Type B pancreatic cell (in vitro differentiated cells): ENCODE results near the gene SMARCAL1. TPM values are rescaled to one million over a fixed set of nuclear protein-coding genes. Genes with fewer than 3 reads are reported as not detected.

Source experiments
- DNase-seq: peaks from one replicate; pipeline ENCODE4 v3.0.0; 2021; ENCODE audit warnings: mixed read lengths; ENCODE audit not compliant: unreplicated experiment; ENCODE audit errors: extremely low spot score
- H3K27ac Mint-ChIP-seq: 2 replicates; pipeline ENCODE4 v1.8.0; 2021; ENCODE audit warnings: mild to moderate bottlenecking, mixed read lengths
- H3K27me3 Mint-ChIP-seq: 2 replicates; pipeline ENCODE4 v1.8.0; 2021; ENCODE audit warnings: mixed read lengths
- H3K36me3 Mint-ChIP-seq: 2 replicates; pipeline ENCODE4 v1.8.0; 2021; ENCODE audit warnings: mixed read lengths
- H3K4me1 Mint-ChIP-seq: one replicate; pipeline ENCODE4 v1.8.0; 2021; ENCODE audit warnings: mixed read lengths; ENCODE audit not compliant: unreplicated experiment
- H3K4me3 Mint-ChIP-seq: 2 replicates; pipeline ENCODE4 v1.8.0; 2021; ENCODE audit warnings: mild to moderate bottlenecking, mixed read lengths
- H3K9me3 Mint-ChIP-seq: 2 replicates; pipeline ENCODE4 v1.8.0; 2021; ENCODE audit warnings: mixed read lengths
- CTCF ChIP-seq: fragments of 200-600 bp; sonication (generic); conservative IDR thresholded peaks from 2 replicates; pipeline ENCODE4 v1.5.0; 2021; ENCODE audit warnings: antibody characterized with exemption, mild to moderate bottlenecking
- total RNA-seq: library from RNA; stranded (reverse); gene quantifications from 2 replicates; pipeline ENCODE4 v1.2.1, GENCODE V29; 2021; ENCODE audit warnings: low replicate concordance

The SMARCAL1 gene
- total RNA-seq, 1 donor from 2014 or later = 29.0 TPM

GRCh38 chr2:216369821-216370220 lies 42.5 kb upstream of the SMARCAL1 start:
- H3K4me1 Mint-ChIP-seq = no peaks in the 10 kb centered on the region
- H3K36me3 Mint-ChIP-seq = no peaks in the 10 kb centered on the region
- no peak overlapping the region for H3K27ac Mint-ChIP-seq
- H3K27me3 Mint-ChIP-seq = peaks cover 87% of the 10 kb centered on the region
- H3K4me3 Mint-ChIP-seq = no peak overlapping the region
- no peak for DNase-seq
- H3K9me3 Mint-ChIP-seq = no peaks in the 10 kb centered on the region
- no peak for TF ChIP-seq CTCF

GRCh38 chr2:216370961-216371712 lies 41.1 kb upstream of the SMARCAL1 start:
- peak overlapping the region; percentile 73 for H3K4me3 Mint-ChIP-seq
- no peak overlapping the region for H3K27ac Mint-ChIP-seq
- H3K27me3 Mint-ChIP-seq = peaks cover 85% of the 10 kb centered on the region
- H3K4me1 Mint-ChIP-seq = no peaks in the 10 kb centered on the region
- no peak for DNase-seq
- TF ChIP-seq CTCF = no peak
- no peaks in the 10 kb centered on the region for H3K36me3 Mint-ChIP-seq
- H3K9me3 Mint-ChIP-seq = no peaks in the 10 kb centered on the region

GRCh38 chr2:216371721-216372702 lies 40.3 kb upstream of the SMARCAL1 start, which contains the start of gene MARCHF4:
TSS of gene MARCHF4 (minus strand) at chr2:216372483. CDS start at chr2:216370260, 2,223 bp downstream.
- peak within 1 kb of the TSS; percentile 81 for H3K4me3 Mint-ChIP-seq

GRCh38 chr2:216372761-216373291 lies 39.5 kb upstream of the SMARCAL1 start:
- TF ChIP-seq CTCF = no peak
- Mint-ChIP-seq H3K27ac (no peak overlapping the region), H3K36me3 (no peaks in the 10 kb centered on the region), H3K27me3 (peaks cover 76% of the 10 kb centered on the region), H3K9me3 (no peaks in the 10 kb centered on the region), H3K4me1 (no peaks in the 10 kb centered on the region), H3K4me3 (peak overlapping the region; percentile 81)
- DNase-seq = no peak

More at GRCh38 chr2:216371721-216372702, 40.3 kb upstream of the SMARCAL1 start, which contains the start of gene MARCHF4:
- Mint-ChIP-seq H3K36me3 (no peaks in the 10 kb centered on the region), H3K27me3 (peaks cover 82% of the 10 kb centered on the region), H3K27ac (no peak within 1 kb of the TSS), H3K9me3 (no peaks in the 10 kb centered on the region), H3K4me1 (no peaks in the 10 kb centered on the region)
- no peak for TF ChIP-seq CTCF
- DNase-seq = peak; percentile 90

GRCh38 chr2:216373896-216374295 lies 38.4 kb upstream of the SMARCAL1 start:
- H3K4me3 Mint-ChIP-seq = no peak overlapping the region

More at GRCh38 chr2:216373896-216374295, 38.4 kb upstream of the SMARCAL1 start:
- DNase-seq = no peak
- Mint-ChIP-seq H3K27ac (no peak overlapping the region), H3K36me3 (no peaks in the 10 kb centered on the region), H3K27me3 (peaks cover 73% of the 10 kb centered on the region), H3K4me1 (no peaks in the 10 kb centered on the region), H3K9me3 (no peaks in the 10 kb centered on the region)
- no peak for TF ChIP-seq CTCF
